GM10266 (cell line): ENCODE data around the gene MYO3B.

ENCODE experiments used
- DNase-seq: peaks from one replicate; pipeline ENCODE4 v3.0.0; 2012; ENCODE audit errors: extremely low spot score
- TF ChIP-seq, protein P1 (sequence below): IDR thresholded peaks from 2 replicates; pipeline ENCODE4 v1.5.1; 2012; ENCODE audit warnings: mild to moderate bottlenecking, low read depth; ENCODE audit not compliant: control insufficient read depth, insufficient read depth; ENCODE audit errors: missing control alignments

Gene MYO3B

DNA sequence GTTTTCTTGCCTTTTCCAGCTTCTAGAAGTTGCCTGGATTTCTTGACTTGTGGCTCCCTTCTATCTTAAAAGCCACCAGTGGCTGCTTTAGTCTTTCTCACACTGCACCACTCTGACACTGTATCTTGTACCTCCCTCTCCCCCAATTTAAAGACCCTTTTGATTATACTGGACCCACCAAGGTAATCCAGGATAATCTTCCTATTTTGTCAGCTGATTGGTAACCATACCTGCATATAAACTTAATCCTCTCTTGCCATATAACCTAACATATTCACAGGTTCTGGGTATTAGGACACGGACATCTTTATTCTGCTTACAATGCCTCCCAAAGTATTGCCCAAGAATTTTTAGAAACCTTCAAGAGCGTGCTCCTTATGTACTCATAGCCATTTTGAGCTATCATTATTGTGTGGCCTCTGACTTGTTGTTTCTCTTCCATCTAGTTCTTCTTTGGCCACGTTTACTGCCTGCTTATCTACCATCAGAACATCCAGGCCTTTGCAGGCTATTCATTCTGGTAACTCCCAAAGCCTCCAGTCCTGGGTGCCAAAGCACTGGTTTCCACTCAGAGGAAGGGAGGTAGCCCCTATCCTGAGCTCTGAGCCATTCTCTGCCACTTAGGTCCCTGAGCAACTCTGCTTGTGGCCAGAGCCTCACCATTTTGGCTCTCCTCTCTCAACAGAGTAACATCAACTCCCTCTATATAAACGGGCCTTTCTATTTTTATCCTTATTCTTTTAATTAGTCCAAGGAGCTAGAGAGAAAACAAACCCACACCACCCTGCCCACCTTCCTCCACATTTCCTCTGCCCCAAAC is 70.8 kb downstream of the MYO3B start:
- TF ChIP-seq, protein P1, sequence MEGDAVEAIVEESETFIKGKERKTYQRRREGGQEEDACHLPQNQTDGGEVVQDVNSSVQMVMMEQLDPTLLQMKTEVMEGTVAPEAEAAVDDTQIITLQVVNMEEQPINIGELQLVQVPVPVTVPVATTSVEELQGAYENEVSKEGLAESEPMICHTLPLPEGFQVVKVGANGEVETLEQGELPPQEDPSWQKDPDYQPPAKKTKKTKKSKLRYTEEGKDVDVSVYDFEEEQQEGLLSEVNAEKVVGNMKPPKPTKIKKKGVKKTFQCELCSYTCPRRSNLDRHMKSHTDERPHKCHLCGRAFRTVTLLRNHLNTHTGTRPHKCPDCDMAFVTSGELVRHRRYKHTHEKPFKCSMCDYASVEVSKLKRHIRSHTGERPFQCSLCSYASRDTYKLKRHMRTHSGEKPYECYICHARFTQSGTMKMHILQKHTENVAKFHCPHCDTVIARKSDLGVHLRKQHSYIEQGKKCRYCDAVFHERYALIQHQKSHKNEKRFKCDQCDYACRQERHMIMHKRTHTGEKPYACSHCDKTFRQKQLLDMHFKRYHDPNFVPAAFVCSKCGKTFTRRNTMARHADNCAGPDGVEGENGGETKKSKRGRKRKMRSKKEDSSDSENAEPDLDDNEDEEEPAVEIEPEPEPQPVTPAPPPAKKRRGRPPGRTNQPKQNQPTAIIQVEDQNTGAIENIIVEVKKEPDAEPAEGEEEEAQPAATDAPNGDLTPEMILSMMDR, result no peak
- DNase-seq, result no peak

DNA sequence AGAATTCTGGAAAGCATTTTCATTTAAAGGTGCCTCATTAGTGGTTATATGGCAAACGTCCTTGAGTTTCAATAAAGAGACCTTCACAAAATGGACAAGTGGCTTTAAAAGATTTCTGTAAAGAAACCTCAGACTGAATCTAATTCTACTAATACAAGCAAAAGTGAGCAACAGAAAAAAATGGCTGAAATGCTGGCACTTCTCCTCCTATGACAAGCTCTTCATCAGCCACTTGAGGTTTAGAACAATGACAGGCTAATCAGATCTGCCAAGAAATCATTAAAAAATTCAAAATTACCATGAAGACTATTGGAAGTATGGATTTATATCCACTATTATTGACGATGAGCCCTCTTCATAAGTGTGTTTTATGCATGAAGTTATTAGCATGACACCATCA is 71.8 kb downstream of the MYO3B start:
- TF ChIP-seq, protein P1, result no peak
- DNase-seq, result no peak

DNA sequence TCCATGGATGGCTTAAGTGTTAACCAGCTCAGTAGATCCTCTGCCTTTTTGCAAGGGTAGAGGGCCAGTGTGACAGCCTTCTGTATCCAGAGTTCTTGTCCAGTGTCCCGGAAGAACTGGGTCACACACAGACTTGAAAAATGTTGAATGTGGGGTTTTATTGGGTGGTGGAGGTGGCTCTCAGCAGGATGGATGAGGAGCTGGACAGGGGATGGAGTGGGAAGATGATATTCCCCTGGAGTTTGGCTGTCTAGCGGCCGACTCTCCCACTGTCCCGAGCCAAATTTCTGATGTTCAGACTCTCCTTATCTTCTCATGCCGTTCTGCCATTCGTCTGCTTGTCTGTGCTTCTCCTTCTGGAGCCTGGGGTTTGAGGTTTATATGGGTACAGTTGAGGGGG is 72.6 kb downstream of the MYO3B start:
- no peak for DNase-seq
- TF ChIP-seq, protein P1, result no peak

DNA sequence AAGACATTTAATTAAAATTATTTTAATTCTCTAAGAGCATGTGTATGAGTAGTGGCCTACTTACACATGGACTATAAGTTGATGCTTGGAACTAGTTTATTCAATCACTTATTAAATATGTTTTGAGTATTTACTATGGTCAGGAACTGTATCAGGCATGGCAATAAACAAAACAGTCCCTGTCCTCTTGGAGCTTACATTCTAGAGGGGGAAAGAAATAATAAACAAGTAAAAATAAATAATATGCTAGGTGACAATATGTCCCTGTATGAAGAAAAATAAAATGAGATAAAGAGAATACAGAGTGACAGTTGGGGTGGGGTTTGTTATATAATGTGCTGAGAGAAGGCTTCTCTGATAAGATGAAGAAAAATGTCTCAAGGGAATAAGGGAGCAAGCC is 74.5 kb downstream of the MYO3B start:
- DNase-seq, result no peak
- TF ChIP-seq, protein P1, result no peak

DNA sequence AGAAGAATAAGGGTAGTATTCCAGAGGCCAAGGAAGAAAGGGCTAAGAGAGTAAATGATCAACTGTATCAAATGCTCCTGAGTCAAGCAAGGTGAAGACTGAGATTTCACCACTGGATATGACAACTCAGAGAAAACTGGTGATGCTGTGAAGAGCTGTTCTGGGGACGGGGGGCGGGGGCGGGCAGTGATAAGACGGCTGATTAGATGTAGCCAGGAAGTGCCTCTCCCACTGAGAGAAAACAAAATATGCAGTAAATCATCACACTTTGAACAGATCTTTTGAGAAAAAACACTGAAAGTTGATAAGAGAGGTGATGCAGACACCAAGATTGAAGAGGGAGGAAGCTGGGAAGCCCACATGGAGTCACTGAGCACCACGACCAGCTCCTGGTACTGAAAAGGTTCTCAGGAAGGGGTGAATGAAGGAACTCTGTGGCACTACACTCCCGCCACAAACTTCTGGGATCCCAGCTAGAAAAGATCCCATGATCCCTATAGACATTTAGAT is 75.8 kb downstream of the MYO3B start:
- no peak for DNase-seq
- TF ChIP-seq, protein P1, result no peak

DNA sequence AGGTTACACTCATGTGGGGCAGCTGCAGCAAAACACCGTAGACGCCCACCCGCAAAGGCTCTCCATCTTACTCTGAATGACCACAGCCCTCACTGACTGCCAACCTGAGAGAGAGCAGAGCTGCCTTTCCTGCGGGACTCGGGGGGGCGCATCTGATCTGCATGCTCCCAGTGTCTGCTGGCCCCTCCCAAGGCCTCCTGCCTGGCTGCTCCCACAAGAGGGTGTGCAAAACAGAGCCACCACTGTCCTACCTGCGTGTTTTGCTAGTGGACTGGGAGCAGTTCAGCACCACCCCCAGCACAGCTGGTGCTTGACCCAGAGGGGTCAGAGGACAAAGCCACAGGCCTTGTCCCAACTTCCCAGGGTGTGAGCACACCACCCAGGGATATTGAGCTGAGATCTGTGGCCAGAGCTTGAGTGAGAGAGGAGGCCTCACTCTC is 76.4 kb downstream of the MYO3B start:
- DNase-seq, result no peak
- TF ChIP-seq, protein P1, result no peak

DNA sequence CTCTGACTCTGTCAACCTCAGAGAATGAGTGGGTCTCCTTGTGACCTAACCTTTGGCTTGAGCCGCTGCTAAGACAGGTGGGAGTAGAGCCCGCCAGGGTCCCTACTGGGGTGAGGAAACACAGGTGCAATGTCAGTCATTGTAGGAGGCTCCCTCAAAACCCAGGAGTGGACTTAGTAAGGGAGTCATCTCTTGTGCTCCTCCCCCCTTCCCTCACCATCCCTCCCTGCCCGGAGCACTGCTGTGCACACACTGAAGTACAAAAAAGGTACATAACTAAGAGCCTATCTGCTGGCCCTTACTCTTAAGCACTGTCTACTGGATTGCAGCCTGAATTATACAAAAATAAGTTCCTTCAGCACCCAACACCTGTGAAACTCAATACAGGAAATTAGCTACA is 77.2 kb downstream of the MYO3B start:
- TF ChIP-seq, protein P1, result no peak
- no peak for DNase-seq
